Stimulated activated effector memory CD8-positive, alpha-beta T cell treated with anti-CD3 and anti-CD28 coated beads, Interleukin-12 subunit alpha, Interleukin-12 subunit beta, amount 100 ng/mL, for 72 hours (primary cell): ENCODE data around the gene SUPT20HL2.
A peak's percentile ranks its signal among the peaks of the same experiment; 100 is the strongest.

Source experiments
- ATAC-seq: fragments of 150-1000 bp; cut with Tn5 transposase; 2 replicates; pipeline ENCODE4 v1.10.0; 2021
- DNase-seq, 2 donors: peaks; one replicate each; pipeline ENCODE4 v3.0.0; 2021 to 2022; ENCODE audit warnings: low spot score in 2 of 2
- H3K27ac Mint-ChIP-seq: one replicate; pipeline ENCODE4 v1.8.0; 2022; ENCODE audit warnings: mild to moderate bottlenecking, mixed read lengths
- H3K36me3 Mint-ChIP-seq: one replicate; pipeline ENCODE4 v1.8.0; 2022; ENCODE audit warnings: mild to moderate bottlenecking, mixed read lengths
- H3K4me1 Mint-ChIP-seq: one replicate; pipeline ENCODE4 v1.8.0; 2022; ENCODE audit warnings: mixed read lengths
- H3K4me3 Mint-ChIP-seq: one replicate; pipeline ENCODE4 v1.8.0; 2022; ENCODE audit warnings: mild to moderate bottlenecking, mixed read lengths
- H3K9me3 Mint-ChIP-seq: one replicate; pipeline ENCODE4 v1.8.0; 2022; ENCODE audit warnings: mixed read lengths

Gene SUPT20HL2

GRCh38 chrX:24285082-24285481, 28.8 kb downstream of the SUPT20HL2 start:
- Mint-ChIP-seq H3K4me3 (no peak overlapping the region), H3K36me3 (no peaks in the 10 kb centered on the region), H3K27ac (no peak overlapping the region), H3K9me3 (no peaks in the 10 kb centered on the region), H3K4me1 (no peaks in the 10 kb centered on the region)
- ATAC-seq (no peak), DNase-seq (no peak)

- Mint-ChIP-seq H3K27ac (no peak overlapping the region), H3K4me1 (no peaks in the 10 kb centered on the region), H3K4me3 (no peak overlapping the region), H3K9me3 (no peaks in the 10 kb centered on the region), H3K36me3 (no peaks in the 10 kb centered on the region)
- ATAC-seq (no peak), DNase-seq (no peak)
Measured at GRCh38 chrX:24283127-24283794, 30.6 kb downstream of the SUPT20HL2 start.

- no peak overlapping the region for H3K4me3 Mint-ChIP-seq
- no peak for DNase-seq
- H3K36me3 Mint-ChIP-seq = no peaks in the 10 kb centered on the region
- H3K4me1 Mint-ChIP-seq = no peaks in the 10 kb centered on the region
- no peak for ATAC-seq
- no peak overlapping the region for H3K27ac Mint-ChIP-seq
- H3K9me3 Mint-ChIP-seq = no peaks in the 10 kb centered on the region
Measured at GRCh38 chrX:24282381-24283126, 31.3 kb downstream of the SUPT20HL2 start.

GRCh38 chrX:24277405-24277804, 36.5 kb downstream of the SUPT20HL2 start:
- H3K9me3 Mint-ChIP-seq = no peaks in the 10 kb centered on the region
- H3K36me3 Mint-ChIP-seq = no peaks in the 10 kb centered on the region
- no peak overlapping the region for H3K27ac Mint-ChIP-seq
- DNase-seq (no peak), ATAC-seq (no peak)
- H3K4me3 Mint-ChIP-seq = no peak overlapping the region
- no peaks in the 10 kb centered on the region for H3K4me1 Mint-ChIP-seq

DNA sequence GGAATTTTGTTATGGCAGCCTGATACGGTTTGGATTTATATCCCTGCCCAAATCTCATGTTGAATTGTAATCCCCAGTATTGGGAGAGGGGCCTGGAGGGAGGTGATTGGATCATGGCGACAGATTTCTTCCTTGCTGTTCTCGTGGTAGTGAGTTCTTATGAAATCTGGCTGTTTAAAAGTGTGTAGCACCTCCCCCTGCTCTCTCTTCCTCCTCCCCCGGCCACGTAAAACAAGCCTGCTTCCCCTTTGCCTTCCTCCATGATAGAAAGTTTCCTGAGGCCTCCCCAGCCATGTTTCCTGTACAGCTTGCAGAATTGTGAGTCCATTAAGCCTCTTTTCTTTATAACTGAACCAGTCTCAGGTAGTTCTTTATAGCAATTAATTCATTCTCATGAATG, 37.9 kb downstream of the SUPT20HL2 start:
- H3K27ac Mint-ChIP-seq = no peak overlapping the region
- DNase-seq (no peak), ATAC-seq (no peak)
- peaks cover under 1% of the 10 kb centered on the region for H3K9me3 Mint-ChIP-seq
- H3K36me3 Mint-ChIP-seq = no peaks in the 10 kb centered on the region
- H3K4me3 Mint-ChIP-seq = no peak overlapping the region
- H3K4me1 Mint-ChIP-seq = no peaks in the 10 kb centered on the region

DNA sequence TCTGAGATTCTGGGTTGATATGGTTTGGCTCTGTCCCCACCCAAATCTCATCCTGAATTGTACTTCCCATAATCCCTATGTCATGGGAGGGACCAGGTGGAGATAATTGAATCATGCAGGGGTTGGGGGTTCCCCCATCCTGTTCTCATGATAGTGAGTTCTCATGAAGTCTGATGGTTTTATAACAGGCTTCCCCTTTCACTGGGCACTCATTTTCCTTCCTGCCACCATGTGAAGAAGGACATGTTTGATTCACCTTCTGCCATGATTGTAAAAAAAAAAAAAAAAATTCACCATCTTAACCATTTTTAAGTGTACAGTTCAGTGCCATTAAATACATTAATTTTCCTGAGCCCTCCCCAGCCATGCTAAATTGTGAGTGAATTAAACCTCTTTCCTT, 42.6 kb downstream of the SUPT20HL2 start:
- H3K9me3 Mint-ChIP-seq = peaks cover 2% of the 10 kb centered on the region
- H3K4me3 Mint-ChIP-seq = no peak overlapping the region
- H3K36me3 Mint-ChIP-seq = no peaks in the 10 kb centered on the region
- ATAC-seq = no peak
- no peaks in the 10 kb centered on the region for H3K4me1 Mint-ChIP-seq
- H3K27ac Mint-ChIP-seq = no peak overlapping the region
- DNase-seq = no peak

- Mint-ChIP-seq H3K4me1 (peaks cover 7% of the 10 kb centered on the region), H3K9me3 (peaks cover 2% of the 10 kb centered on the region), H3K4me3 (no peak overlapping the region), H3K27ac (no peak overlapping the region), H3K36me3 (no peaks in the 10 kb centered on the region)
- DNase-seq = no peak
- ATAC-seq = no peak
Measured at GRCh38 chrX:24268786-24269185, 45.1 kb downstream of the SUPT20HL2 start.

- Mint-ChIP-seq H3K27ac (no peak overlapping the region), H3K36me3 (no peaks in the 10 kb centered on the region), H3K4me3 (no peak overlapping the region), H3K4me1 (peaks cover 7% of the 10 kb centered on the region), H3K9me3 (peaks cover 2% of the 10 kb centered on the region)
- peak; percentile 64 for ATAC-seq
- DNase-seq = no peak
Measured at GRCh38 chrX:24266996-24267395, 46.9 kb downstream of the SUPT20HL2 start.

DNA sequence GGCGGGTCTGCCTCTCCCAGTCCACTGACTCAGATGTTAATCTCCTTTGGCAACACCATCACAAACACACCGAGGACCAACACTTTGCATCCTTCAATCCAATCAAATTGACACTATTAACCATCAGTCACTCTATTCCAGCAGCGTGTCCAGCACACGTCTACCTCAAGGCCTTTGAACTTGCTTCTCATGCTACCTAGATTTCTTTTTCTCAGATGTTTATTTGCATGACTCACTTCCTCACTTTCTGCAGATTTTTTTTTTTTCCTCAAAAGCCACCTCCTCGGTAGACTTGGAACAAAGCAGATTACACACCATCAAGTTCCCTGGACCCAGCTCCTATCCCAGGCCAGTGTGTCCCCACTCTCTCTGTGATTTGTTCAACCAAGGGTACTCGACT, 49.5 kb downstream of the SUPT20HL2 start:
- no peak overlapping the region for H3K27ac Mint-ChIP-seq
- no peak for DNase-seq
- H3K4me3 Mint-ChIP-seq = no peak overlapping the region
- H3K9me3 Mint-ChIP-seq = no peaks in the 10 kb centered on the region
- H3K4me1 Mint-ChIP-seq = peaks cover 15% of the 10 kb centered on the region
- ATAC-seq = no peak
- H3K36me3 Mint-ChIP-seq = no peaks in the 10 kb centered on the region

DNA sequence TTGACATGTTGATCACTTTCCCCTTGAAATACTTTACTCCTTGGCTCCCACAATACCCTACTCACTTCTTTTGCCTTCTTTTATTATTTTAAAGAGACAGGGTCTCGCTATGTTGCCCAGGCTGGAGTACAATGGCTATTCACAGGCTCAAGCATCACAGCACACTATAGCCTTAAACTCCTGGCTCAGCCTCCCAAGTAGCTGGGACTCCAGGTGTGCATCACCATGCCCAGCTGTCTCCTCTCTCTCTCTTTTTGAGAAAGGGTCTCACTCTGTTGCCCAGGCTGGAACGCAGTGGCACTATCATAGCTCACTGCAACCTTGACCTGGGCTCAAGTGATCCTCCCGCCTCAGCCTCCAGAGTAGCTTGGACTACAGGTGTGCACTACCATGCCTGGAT, 51.6 kb downstream of the SUPT20HL2 start:
- no peaks in the 10 kb centered on the region for H3K36me3 Mint-ChIP-seq
- peaks cover 15% of the 10 kb centered on the region for H3K4me1 Mint-ChIP-seq
- DNase-seq (no peak), ATAC-seq (no peak)
- H3K4me3 Mint-ChIP-seq = no peak overlapping the region
- no peaks in the 10 kb centered on the region for H3K9me3 Mint-ChIP-seq
- no peak overlapping the region for H3K27ac Mint-ChIP-seq
